ENCODE measurements around the gene ADAMTS17.

ADAMTS17 gene

DNA sequence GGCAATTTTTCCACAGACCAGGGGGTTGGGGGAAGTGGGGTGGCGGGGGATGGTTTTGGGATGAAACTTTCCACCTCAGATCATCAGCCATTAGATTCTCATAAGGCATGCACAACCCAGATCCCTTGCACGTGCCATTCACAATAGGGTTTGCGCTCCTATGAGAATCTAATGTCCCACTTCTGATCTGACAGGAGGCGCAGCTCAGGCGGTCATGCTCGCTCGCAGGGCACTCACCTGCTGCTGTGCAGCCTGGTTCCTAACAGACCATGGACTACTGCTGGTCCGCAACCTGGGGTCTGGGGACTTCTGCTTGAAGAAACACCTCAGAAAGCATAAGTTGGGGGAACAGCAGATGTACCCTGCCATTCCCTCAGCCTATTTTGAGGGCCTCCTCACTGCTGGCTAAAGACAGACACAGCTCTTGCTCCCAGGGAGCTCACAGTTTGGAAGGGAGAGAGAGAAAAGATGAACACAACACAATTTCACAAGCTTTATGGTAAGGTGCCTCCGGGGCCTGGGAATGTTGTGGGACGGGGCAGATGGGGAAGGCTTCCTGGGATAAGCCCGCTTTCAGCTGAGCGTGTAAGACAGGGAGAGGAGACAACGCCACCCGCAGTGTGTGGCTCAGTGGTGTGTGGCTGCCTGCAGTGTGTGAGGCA, 285.2 kb downstream of the ADAMTS17 start:
- peak in 1 of 42 donors; percentile 25 for DNase-seq

DNA sequence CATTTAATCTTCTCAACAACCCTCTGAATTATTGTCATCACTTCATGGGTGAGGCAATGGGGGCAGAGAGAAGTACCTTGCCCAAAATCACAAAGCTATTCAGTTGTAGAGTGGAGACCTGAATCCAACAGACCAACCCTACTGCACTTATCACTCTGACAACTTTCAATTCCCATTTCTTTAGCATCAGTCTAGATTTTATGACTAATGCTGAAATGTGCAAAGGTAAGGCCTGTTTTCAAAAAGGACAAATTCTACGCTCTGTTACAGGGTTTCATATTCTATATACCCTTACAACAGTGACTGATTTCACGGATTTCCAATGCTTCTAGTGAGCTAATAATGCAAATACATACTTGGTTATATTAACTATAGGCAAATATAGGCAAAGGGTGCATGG, 286.0 kb downstream of the ADAMTS17 start:
- intact Hi-C loops (cut with DNase I) = no loop called here

More for the DNA sequence above, 285.2 kb downstream of the ADAMTS17 start:
- intact Hi-C loops (cut with DNase I) = no loop called here

DNA sequence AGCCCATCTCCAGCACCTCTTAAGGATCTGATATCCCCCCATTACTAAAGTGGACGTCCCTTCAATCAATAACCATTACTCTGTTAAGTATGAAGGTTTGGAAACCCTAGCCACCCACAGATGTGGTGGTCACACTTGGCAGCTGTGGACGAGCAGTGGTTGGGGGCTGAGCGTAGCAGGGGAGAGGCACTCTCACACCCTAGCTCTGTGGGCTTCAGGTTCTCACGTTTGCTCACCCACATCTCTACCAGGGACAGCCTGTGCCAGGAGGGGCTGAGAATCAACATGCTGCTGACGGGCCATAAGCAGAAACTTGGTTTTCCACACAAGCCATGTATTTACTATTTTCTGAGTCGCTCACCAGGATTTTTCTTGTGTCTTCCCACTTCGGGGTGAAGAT, 287.2 kb downstream of the ADAMTS17 start:
- intact Hi-C loops (cut with DNase I) = no loop called here
- no peak for DNase-seq

More for the DNA sequence above, 286.0 kb downstream of the ADAMTS17 start:
- DNase-seq = no peak

DNA sequence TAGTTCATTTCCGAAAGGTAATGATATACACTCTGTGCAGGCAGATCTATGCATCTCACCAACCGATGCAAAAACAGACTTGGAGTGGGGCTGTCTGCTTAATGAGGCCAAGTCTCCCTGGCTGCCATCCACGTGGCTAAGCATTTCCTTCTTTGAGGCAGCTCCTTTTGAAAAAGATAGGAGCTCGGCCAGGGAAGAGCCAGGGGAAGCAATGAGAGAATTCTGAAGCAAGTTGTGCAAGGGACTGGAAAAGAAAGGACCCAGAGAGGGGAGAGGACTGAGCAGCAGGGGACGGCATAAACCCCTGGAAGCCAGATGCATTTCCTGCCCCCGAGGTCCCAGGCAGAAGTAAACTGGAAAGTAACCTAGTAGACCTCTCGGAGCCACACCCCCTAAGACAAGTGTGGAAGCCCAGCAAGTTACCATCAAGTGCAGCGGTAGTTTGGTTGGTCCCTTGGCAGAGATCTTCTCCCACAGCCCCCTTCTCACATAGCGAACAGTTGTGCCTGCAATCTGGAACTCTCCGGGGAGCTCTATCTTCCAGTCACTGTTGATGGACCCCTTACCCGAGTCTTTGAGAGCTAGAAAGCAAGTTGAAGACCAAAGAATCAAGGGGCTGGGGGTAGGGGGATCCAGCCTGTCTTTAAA, 288.2 kb downstream of the ADAMTS17 start:
- peak in 1 of 42 donors; percentile 34 for DNase-seq
- intact Hi-C loops (cut with DNase I) = no loop called here

DNA sequence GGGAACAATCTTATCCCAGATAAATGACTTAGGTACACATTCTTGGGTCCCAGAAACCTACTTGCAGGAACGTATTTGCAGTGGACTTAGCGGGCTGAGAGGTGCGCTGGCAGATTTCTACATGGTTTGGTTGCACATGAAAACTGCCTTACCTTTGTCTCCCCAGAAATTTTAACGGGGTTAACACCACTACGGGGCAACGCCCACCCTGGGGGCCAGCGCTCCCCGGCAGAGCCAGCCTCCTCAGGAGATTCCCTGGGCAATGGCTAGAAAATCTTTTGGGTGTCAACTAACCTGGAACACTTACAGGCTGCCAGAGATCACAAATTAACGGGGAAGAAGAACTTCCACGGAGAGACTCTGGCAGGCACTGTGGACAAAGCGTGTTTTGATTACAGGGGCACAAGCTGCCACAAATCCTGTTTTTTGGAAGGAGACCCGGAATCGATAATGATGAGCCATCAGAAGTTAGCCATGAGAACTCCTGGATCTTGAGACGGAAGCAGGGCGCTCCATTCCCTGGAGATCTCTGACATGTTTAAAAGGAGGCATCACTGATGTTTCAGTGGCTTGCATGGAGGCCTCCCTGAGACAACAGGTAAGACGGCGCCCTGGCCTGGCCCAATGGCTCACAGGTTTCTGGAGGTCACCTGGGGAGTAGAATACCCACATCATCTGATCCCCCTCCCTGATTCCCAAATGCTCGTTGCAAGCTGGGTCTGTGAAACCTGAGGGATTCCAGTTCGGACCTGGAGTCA, 288.9 kb downstream of the ADAMTS17 start:
- peak in 1 of 42 donors; percentile 30 for DNase-seq
- intact Hi-C loops (cut with DNase I) = no loop called here

DNA sequence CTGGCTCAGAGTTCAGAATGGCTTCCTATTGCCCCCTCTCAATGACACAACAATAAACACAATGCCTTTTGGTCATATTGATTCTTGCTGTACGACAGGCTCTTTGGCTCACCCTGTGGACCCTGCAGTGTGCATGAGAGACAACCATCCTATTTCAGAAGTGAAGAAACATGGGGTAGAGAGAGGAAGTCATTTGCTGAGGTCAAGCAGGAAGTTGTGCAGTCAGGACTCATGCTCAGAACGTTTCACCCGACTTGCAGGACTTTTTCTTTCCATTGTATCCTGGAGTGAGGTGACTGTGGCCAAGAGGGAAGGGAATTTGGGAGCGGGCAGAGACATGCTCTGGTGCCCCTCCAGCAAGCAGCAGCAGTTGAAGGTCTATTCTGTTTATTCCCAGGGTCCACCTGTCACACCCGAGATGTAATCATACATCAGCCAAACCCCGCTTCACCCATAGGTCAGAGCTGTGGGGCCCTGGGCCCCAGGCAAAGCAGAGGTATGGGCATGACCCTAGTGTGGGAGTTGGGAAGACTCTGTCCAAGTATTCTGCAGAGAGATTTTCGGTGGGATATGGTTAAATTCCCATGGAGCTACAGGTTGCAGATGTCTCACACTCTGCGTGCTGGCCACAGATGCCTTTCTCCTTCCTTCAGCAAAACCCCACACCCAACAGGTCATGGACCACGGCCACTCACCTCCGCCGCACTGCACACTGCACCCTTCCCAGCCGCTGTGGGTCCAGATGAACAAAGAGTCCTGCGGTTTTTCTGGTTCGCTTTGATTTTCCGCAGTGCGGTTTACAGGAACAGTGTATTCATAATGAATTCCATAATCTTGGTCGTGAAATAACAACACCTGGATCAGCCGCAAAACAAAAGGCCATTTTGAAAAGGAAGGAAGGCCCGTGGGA, 290.6 kb downstream of the ADAMTS17 start:
- intact Hi-C loops (cut with DNase I) = no loop called here
- peak in 1 of 42 donors; percentile 28 for DNase-seq

DNA sequence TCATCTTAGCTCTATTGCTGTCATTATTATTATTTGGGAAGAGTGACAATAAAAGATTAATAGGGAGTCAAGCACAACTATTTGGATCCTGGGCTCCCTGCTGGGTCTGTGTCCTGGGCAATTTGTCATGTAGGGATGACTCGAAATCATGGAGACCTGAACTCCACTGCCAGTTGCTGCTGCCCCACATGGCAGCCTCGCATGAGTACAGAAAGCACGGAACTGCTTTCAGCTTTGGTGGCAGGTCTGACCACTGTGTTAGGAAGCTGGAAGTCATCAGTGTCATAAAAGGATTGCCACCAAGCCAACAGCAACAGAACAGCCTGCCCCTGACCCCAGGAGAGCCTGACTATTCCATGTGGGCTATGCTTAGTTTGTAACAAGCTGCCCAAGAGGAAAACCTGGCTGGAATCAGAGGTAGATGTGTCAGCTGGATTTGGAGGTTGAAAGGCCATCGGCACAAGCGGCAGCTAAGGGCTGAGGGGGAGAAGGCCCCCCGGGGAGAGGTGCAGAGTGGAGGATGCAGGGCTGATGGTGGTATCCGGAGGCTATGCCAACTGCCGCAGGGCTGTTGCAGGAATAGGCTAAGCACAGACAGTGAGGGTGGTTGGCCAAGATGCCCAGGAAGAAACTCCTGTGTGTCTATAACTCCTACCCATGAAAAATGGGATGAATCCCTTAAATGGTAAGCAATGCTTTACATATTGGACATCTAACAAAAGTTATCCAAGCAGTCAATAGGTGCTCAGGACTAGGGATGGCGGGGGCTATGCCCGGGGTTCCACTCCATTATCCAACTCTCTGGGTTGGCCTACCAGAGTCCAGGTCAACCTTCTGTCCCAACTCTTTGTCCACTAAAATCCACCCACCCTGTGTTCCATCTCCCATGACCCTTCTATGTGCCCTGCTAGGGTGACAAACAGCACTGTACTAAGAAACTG, 291.6 kb downstream of the ADAMTS17 start:
- DNase-seq = peak in 1 of 42 donors; percentile 24

DNA sequence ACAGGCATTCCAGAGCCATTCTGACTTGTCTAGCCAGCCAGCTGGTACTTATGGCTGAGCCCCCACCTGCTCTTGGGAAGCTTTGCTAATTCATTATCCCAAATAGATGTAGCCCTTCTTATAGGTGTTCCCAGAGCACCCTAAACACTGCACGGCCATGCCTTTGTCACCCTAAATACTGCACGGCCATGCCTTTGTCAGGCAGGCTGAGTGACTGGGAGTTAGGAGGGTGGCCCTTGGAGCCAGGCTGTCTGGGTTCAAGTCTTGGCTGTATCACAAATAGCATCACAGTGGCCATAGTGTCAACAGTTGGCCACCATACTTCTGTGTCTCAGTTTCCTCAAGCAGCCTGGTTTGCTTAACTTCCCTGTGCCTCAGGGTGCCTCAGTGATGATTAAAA, 292.3 kb downstream of the ADAMTS17 start:
- peak in 1 of 42 donors; percentile 6 for DNase-seq
- intact Hi-C loops (cut with DNase I) = no loop called here

More for the DNA sequence above, 291.6 kb downstream of the ADAMTS17 start:
- intact Hi-C loops (cut with DNase I) = no loop called here

DNA sequence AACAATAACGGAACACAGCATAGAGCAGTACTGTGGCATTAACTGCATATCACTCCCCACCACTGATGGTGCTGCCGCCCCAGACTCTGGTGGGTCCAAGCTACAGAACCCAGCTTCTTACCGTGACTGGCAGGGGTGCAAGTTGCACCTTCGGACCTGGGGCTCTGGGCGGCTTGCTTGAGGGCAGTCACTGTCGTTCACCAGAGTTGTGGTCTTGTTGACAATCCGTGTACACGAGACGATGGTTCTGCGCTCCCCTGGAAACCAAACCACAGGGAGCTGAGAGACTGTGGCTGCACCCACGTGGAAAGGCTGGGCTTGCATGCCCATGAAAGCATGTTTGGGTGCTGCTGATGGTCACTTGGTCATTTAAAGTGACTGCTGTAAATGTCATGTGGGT, 293.0 kb downstream of the ADAMTS17 start:
- intact Hi-C loops (cut with DNase I) = no loop called here
- DNase-seq = peak in 1 of 42 donors; percentile 21

DNA sequence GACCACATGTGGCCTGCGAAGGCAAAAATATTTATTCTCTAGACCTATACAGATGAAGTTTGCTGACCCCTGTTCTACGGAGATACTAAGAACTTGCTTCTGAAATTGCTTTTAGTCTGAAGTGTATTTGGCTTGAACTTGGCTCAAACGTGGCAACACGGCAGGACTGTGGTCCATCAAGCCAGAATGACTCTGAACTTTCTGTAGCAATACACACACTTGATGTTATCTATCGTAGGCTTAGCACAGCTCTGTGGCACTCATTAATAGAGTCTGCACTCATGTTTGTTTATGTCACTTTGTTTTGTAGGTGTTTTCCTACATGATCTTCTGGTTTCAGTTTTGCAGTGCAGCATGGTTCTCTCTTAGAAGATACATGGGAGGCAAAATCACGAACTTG, 298.1 kb downstream of the ADAMTS17 start:
- intact Hi-C loops (cut with DNase I) = no loop called here
- no peak for DNase-seq

DNA sequence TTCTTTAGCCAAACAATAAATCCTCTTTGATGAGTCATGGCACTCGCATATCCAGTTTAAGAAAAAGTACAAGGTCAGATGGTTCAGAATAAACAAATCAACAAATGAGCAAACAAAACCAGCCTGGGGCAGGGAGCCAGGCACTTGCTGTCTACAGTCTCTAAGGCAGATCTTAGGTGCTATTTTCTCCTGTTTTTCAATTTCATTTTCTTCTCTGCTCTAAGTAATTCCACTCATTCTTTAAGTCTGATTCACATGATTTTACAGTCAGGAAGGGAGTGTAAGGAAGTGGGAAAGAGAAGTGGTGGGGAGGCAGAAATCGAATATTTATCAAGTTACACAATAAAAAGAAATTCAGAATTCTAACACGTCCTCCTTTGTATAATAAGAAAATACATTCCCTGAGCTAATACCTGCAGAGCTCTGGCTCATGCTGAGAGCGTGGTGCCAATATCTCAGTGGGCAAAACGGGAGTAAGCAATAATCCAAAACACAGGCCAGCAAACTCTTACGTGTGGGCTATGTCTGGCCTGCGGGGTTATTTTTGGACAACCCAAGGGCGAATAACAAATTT, 298.6 kb downstream of the ADAMTS17 start:
- intact Hi-C loops (cut with DNase I) = no loop called here
- no peak for DNase-seq

DNA sequence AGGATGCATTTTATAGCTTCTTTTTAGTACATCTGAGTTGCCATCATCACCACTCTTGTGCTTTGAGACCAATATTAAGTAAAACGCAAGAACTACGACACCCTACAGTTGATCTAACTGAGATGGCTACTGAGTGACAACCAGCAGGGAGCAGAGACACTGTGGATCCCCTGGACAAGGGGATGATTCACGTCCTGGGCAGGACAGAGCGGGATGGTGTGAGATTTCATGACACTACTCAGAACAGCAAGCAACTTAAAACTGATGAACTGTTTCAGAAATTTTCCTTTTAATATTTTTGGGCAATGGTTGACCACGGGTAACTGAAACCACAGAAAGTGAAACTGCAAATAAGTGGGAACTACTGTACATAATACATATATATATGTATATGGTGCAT, 299.2 kb downstream of the ADAMTS17 start:
- intact Hi-C loops (cut with DNase I) = no loop called here
- DNase-seq = peak in 2 of 42 donors; percentile 11 to 47

DNA sequence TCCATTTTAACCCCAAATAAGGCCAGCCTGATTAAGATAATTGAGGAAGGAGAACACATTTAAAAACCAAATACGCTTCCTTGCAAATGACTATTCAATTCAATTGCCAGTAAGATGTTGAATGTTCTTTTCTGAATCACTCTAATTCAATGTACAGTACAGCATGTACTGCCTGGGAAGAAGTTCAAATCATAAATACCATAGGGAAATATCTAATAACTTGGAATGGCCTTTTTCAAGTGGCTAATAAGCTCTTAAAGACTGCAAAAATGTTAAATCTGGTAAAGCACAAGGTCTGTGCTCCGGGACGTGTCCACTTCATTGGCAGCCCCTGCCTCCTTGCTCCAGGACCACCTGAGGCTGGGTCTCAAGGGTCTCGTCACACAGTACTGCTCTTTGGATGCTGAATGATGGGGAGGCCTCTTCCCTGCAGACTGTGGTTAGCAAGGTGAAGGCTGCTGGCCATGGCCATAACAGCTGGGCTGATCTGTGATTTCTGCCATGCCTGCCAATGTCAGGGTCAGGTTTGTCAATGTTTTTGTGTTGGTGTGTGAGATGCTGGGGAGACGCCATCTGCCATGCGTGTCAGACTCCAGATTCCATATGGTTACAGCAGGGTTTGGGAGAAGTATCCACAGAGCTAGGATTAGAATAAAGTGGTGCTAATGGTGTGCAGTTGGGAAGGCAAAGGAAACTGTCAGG, 300.5 kb downstream of the ADAMTS17 start:
- no peak for DNase-seq

DNA sequence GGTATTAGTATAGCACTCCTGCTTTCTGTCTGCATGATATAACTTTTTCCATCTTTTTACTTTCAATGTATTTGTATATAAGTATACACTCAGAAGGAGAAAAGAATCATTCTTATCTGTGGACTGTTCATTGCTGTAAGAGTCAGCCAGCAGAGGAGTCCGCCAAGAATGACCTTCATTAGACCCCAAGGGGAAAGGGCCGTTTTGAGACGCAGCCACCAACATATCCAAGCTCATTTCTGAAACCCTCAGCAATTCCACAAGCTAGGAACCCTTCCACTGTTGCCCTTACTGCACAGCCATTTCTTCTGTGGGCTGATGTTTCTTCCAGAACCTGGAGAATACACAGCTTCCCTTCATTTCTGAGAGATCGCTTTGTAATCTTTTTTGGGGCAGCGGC, 301.8 kb downstream of the ADAMTS17 start:
- DNase-seq = no peak
- intact Hi-C loops (cut with DNase I) = no loop called here

More for the DNA sequence above, 300.5 kb downstream of the ADAMTS17 start:
- intact Hi-C loops (cut with DNase I) = no loop called here

DNA sequence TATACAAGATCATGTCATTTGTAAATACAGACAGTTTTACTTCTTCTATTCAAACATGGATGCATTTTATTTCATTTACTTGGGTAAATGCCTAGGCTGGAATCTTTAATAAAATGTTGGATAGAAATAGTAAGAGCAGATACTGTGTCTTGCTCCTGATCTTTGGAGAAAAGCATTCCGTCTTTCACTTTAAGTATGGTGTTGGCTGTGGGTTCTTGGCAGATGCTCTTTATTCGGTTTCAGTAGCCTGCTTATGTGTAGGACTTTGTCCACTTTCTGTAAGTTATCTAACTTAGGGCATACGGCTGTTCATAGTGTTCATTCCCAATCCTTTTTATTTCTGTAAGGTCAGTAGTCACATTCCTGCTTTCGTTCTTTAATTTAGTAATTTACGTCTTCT, 303.0 kb downstream of the ADAMTS17 start:
- DNase-seq = no peak
- intact Hi-C loops (cut with DNase I) = no loop called here

DNA sequence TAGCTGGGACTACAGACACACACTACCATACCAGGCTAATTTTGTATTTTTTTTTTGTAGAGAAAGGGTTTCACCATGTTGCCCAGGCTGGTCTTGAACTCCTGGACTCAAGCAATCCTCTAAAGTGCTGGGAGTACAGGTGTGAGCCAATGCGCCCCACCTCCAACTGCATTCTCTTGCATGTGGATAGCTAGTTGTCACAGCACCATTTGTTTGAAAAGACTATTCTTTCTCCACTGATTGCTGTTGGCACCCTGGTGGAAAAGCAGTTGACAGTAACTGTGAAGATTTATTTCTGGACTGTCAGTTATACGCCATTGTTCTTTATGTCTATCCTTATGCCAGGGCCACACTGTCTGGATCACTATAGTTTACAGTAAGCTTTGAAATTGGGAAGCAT, 303.9 kb downstream of the ADAMTS17 start:
- DNase-seq = no peak
- intact Hi-C loops (cut with DNase I) = no loop called here

DNA sequence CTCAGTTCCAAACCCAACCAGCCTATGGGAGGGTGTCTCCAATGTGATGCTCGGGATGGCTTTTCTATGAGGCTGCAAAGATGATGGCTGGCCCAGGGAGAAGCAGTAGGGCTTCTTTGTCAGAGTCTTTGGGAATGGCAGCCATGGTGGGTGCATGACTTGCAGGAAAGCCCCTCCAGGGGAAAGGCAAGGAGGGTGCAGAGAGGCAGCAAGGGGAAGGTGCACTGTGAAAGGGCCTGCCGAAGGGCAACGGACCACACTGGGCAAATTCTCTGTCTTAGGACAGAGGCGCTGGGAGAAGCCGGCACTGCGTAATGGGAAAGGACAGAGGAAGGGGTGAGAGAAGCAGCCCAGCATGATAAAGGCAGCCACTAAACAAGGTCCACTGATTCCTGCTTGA, 305.8 kb downstream of the ADAMTS17 start:
- DNase-seq = no peak
- intact Hi-C loops (cut with DNase I) = no loop called here
